GM12874 (cell line): ENCODE results near the gene OR2A25.
A peak's percentile ranks its signal among the peaks of the same experiment; 100 is the strongest.

ENCODE experiments used
- TF ChIP-seq, protein P1 (sequence below): IDR thresholded peaks from 2 replicates; pipeline ENCODE4 v1.5.1; 2011; ENCODE audit warnings: low read depth, mild to moderate bottlenecking, control low read depth, low read length, moderate library complexity; ENCODE audit not compliant: insufficient read depth

The OR2A25 gene

DNA sequence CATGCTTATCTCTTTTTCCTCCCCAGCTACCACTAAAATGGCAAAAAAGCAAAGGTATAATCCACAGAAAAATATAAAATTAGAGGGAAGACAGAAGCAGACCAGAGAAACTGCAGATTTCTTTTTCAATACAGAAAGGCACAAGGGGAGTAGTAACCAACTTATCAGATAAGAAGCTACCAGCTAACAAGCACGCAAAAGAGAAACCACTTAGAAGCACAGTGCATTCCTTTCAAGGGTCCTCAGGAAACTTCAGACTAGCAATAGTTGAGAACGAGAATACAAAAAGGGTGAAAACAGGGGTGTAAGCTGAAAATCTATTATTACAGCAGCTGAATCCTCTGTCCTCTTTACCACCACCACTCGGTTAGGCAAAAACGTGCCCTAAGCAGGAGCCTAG, 30.7 kb upstream of the OR2A25 start:
- TF ChIP-seq, protein P1, sequence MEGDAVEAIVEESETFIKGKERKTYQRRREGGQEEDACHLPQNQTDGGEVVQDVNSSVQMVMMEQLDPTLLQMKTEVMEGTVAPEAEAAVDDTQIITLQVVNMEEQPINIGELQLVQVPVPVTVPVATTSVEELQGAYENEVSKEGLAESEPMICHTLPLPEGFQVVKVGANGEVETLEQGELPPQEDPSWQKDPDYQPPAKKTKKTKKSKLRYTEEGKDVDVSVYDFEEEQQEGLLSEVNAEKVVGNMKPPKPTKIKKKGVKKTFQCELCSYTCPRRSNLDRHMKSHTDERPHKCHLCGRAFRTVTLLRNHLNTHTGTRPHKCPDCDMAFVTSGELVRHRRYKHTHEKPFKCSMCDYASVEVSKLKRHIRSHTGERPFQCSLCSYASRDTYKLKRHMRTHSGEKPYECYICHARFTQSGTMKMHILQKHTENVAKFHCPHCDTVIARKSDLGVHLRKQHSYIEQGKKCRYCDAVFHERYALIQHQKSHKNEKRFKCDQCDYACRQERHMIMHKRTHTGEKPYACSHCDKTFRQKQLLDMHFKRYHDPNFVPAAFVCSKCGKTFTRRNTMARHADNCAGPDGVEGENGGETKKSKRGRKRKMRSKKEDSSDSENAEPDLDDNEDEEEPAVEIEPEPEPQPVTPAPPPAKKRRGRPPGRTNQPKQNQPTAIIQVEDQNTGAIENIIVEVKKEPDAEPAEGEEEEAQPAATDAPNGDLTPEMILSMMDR: no peak

DNA sequence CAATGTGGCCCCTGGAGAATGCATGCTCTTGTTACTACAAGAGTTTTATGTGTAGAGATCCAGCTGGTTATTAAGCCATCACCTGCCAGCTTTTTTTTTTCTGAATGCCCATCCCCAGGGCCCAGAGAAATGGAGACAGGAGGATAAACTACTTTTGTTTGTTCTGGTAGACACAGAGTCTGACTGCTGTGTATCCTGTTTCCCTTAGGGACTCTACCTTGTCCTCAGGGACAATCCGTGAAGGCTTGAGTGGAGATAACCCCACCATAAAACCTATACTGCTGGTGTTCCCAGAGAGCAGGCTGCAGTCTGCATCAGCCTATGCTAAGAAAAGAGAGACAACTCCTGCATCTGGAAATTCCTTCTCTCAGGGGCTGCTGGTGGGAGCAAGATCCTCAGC, 21.0 kb upstream of the OR2A25 start, which contains the start of gene OR2A5:
TSS of gene OR2A5 (plus strand) at position 301 of the 400 bp plus-strand sequence. CDS start 1,454 bp downstream, outside the sequence.
- TF ChIP-seq, protein P1: no peak

DNA sequence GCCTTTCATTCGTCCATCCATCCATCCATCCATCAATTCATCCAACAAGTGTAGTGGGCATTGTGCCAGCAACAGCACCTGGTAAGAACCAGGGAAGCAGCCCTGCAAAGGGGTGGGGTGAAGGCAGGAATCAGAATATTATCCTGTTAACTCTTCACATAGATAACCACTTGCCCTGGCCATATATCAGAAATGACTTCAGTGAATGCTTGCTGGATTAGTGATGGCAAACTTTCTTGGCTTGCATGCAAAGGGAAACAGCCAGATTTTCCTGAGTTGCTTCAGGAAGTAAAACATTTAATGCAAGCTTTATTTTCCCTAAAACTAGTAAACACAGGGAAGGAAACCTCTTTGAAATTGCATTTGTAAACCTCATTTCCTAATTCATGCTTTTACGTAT, 20.1 kb upstream of the OR2A25 start:
- TF ChIP-seq, protein P1: no peak

DNA sequence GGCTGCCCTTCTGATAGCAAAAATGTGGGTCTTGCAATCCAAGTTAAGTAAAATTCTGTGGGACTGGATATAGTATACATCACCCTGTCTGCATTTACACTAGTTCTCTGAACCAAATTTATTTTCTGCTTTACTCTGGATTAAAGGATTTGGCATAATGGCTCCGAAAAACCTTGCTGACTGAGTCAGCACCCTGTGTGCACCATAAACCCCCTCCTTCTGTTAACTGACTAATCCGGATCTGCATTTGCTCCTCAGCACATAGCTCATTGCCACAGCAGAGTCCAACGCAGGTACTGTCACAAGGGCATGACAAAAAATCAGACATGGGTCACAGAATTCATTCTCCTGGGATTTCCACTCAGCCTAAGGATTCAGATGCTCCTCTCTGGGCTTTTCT, 19.5 kb upstream of the OR2A25 start:
- TF ChIP-seq, protein P1: no peak

DNA sequence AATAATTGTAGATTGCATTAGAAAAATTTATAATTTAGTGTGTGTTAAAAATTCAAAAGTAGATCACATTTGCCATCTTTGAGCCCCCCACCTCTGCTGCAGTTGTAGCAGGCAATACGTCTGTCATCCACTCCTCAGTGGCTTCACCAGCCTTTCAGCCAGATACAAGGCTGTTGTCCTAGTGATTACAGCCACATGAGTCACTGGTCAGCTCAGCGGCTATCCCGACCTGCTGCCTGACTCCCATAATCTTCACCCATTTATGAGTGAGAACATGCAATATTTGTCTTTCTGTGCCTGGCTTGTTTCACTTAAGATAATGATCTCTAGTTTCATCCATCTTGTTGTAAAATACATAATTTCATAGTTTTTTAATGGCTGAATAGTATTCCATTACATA, 11.7 kb upstream of the OR2A25 start:
- TF ChIP-seq, protein P1: no peak

DNA sequence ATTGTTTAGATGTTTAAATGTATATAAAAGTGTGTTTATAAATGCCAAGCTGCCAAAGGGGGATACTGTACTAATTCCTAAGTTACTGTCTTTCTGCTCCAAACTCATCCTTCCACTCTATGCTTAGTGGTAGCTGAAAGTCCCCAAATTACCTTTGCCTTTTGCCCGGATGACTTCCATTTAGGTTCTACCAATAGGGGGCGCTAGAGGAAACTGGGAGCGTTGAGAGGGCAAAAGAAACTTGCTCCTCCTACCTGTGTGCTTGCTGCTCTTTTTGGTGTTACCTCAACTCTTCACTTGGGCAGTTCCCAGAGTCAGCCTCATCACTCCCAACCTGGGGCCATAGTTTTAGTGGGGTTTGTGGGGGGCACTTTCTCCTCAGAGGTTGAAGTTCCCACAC, 5.9 kb upstream of the OR2A25 start:
- TF ChIP-seq, protein P1: peak; percentile 52

DNA sequence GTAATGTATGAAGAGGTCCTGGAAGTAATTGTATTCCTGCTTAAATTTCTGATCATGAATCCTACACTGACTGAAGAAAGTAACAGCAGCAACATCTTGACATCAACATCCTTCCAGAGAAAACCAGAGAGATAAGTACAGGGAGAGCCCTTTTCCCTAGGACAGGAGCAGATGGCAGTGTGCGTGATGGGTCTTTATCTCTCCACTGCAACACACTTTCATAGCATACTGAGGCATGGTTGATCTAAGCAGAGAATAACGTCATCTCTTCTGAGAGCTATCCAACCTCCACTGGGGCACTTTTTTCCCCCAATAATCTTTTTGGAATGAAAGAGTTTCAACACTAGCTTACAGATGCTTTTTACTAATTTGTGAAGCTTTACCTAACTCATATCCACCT, 342 bp downstream of the OR2A25 start:
- TF ChIP-seq, protein P1: no peak

DNA sequence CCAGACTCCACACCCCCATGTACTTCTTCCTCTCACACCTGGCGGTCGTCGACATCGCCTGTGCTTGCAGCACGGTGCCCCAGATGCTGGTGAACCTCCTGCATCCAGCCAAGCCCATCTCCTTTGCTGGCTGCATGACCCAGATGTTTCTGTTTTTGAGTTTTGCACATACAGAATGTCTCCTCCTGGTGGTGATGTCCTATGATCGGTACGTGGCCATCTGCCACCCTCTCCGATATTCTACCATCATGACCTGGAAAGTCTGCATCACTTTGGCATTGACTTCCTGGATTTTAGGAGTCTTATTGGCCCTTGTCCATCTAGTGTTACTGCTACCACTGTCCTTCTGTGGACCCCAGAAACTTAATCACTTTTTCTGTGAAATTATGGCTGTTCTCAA, 4.8 kb downstream of the OR2A25 start:
- TF ChIP-seq, protein P1: 0 out of 2 replicates have a peak, but pooled peaks have one; percentile 1
